Fibroblast of lung (primary cell): ENCODE results near the gene PRPSAP1. TPM values are rescaled to one million over a fixed set of nuclear protein-coding genes. Genes with fewer than 3 reads are reported as not detected.

Experiments
- DNase-seq, 2 donors: peaks; one replicate each; pipeline versions ENCODE4 v3.0.0 to v3.0.0-alpha.2; 2010; ENCODE audit warnings: low read depth in 2 of 2
- H2AFZ ChIP-seq: 2 replicates; pipeline ENCODE4 v1.5.1; 2012; ENCODE audit warnings: low read length, control low read depth, inconsistent platforms
- H3K27ac ChIP-seq: 2 replicates; pipeline ENCODE4 v1.5.1; 2011; ENCODE audit warnings: low read length, control low read depth; ENCODE audit not compliant: insufficient read depth
- H3K27me3 ChIP-seq: 2 replicates; pipeline ENCODE4 v1.5.1; 2011; ENCODE audit warnings: mild to moderate bottlenecking, low read length; ENCODE audit not compliant: control insufficient read depth, insufficient read depth
- H3K36me3 ChIP-seq: 2 replicates; pipeline ENCODE4 v1.5.1; 2011; ENCODE audit warnings: low read length; ENCODE audit not compliant: control insufficient read depth, insufficient read depth
- H3K4me1 ChIP-seq: 2 replicates; pipeline ENCODE4 v1.5.1; 2011; ENCODE audit warnings: low read length; ENCODE audit not compliant: control insufficient read depth, insufficient read depth; ENCODE audit errors: extremely low read depth
- H3K4me2 ChIP-seq: 2 replicates; pipeline ENCODE4 v1.5.1; 2011; ENCODE audit warnings: low read length, control low read depth; ENCODE audit not compliant: insufficient read depth; ENCODE audit errors: extremely low read depth
- H3K4me3 ChIP-seq, 4 experiments: fragments of 200-600 bp in 1 of 4; sonication (generic) in 1 of 4; replicated peaks in 1 of 4; 2 replicates each; pipeline ENCODE4 v1.5.1; 2011 to 2016; ENCODE audit warnings: low read length in 4 of 4, low read depth in 3 of 4, mild to moderate bottlenecking in 3 of 4, control low read depth in 2 of 4, inconsistent platforms in 1 of 4, mixed read lengths in 1 of 4; ENCODE audit not compliant: insufficient read depth in 1 of 4; ENCODE audit errors: control extremely low read depth in 1 of 4
- H3K79me2 ChIP-seq: 2 replicates; pipeline ENCODE4 v1.5.1; 2012; ENCODE audit warnings: mild to moderate bottlenecking, low read length, inconsistent platforms; ENCODE audit not compliant: control insufficient read depth, insufficient read depth
- H3K9ac ChIP-seq: 2 replicates; pipeline ENCODE4 v1.5.1; 2011; ENCODE audit warnings: mild to moderate bottlenecking, low read length, control low read depth; ENCODE audit not compliant: insufficient read depth
- H3K9me3 ChIP-seq: 2 replicates; pipeline ENCODE4 v1.5.1; 2012; ENCODE audit warnings: low read depth, low read length; ENCODE audit not compliant: control insufficient read depth, insufficient read depth
- H4K20me1 ChIP-seq: 2 replicates; pipeline ENCODE4 v1.5.1; 2011; ENCODE audit warnings: low read length; ENCODE audit not compliant: control insufficient read depth, insufficient read depth; ENCODE audit errors: extremely low read depth
- CTCF ChIP-seq, 2 donors: IDR thresholded peaks in 1 of 2; conservative IDR thresholded peaks in 1 of 2; 1 replicate in 1 of 2; 2 replicates in 1 of 2; pipeline ENCODE4 v1.5.1; 2011 to 2012; ENCODE audit warnings: low read length in 2 of 2, control low read depth in 1 of 2, inconsistent platforms in 1 of 2, low read depth in 1 of 2, mild to moderate bottlenecking in 1 of 2
- EZH2 ChIP-seq: IDR thresholded peaks from 2 replicates; pipeline ENCODE4 v1.5.1; 2012; ENCODE audit warnings: low read length, control low read depth, mild to moderate bottlenecking; ENCODE audit errors: missing control alignments
- polyA plus RNA-seq, 2 donors: library from polyadenylated mRNA; depleted of rRNA in 1 of 2; stranded (reverse) in 1 of 2; unstranded in 1 of 2; fragments of >200 nt; gene quantifications; 2 replicates each; pipeline ENCODE4 v1.2.1, GENCODE V29; 2011 to 2012; ENCODE audit warnings: missing spikeins in 1 of 2
- total RNA-seq: library from RNA; depleted of rRNA; stranded (reverse); fragments of >200 nt; gene quantifications from 2 replicates; pipeline ENCODE4 v1.2.1, GENCODE V29; 2014

The PRPSAP1 gene
- total and polyA plus RNA-seq, 2 donors (not counting 1 experiment from before 2014, with no cell fraction given): 32.7 to 56.9 TPM

GRCh38 chr17:76388966-76389888, 35.5 kb upstream of the PRPSAP1 start:
- Histone ChIP-seq H3K27ac (no peak overlapping the region), H3K36me3 (peaks cover 11% of the 10 kb centered on the region), H3K9ac (no peak overlapping the region), H3K4me2 (no peak overlapping the region), H2AFZ (no peak overlapping the region), H3K4me1 (no peaks in the 10 kb centered on the region), H3K4me3 (no peak overlapping the region), H4K20me1 (no peaks in the 10 kb centered on the region), H3K9me3 (no peaks in the 10 kb centered on the region), H3K27me3 (no peaks in the 10 kb centered on the region), H3K79me2 (peaks cover 12% of the 10 kb centered on the region)
- no peak for DNase-seq
- TF ChIP-seq CTCF (conservative IDR thresholded peaks at IDR 0.05 in 1 of 2, IDR thresholded peaks at IDR 0.05 in 1 of 2; ENCODE audit: low read depth in 1 of 2, low read length in 2 of 2): no peak
- no peak for TF ChIP-seq EZH2

- no peak overlapping the region for H3K27ac ChIP-seq
- H4K20me1 ChIP-seq: no peaks in the 10 kb centered on the region
- H2AFZ ChIP-seq: no peak overlapping the region
- H3K4me3 ChIP-seq: no peak overlapping the region
- H3K79me2 ChIP-seq: peaks cover 12% of the 10 kb centered on the region
- peaks cover 4% of the 10 kb centered on the region for H3K4me1 ChIP-seq
- TF ChIP-seq CTCF (conservative IDR thresholded peaks at IDR 0.05 in 1 of 2, IDR thresholded peaks at IDR 0.05 in 1 of 2; ENCODE audit: low read depth in 1 of 2, low read length in 2 of 2): no peak
- no peak for TF ChIP-seq EZH2
- H3K9me3 ChIP-seq: no peaks in the 10 kb centered on the region
- no peak overlapping the region for H3K4me2 ChIP-seq
- no peak overlapping the region for H3K9ac ChIP-seq
- no peak for DNase-seq
- H3K27me3 ChIP-seq: no peaks in the 10 kb centered on the region
- peaks cover 11% of the 10 kb centered on the region for H3K36me3 ChIP-seq
Observed at GRCh38 chr17:76386966-76387765, 33.5 kb upstream of the PRPSAP1 start.
